GM13977 (cell line): ENCODE results near the gene PTPRQ.

Experiments
- DNase-seq: peaks from one replicate; pipeline ENCODE4 v3.0.0; 2012; ENCODE audit warnings: low spot score
- CTCF ChIP-seq: IDR thresholded peaks from 2 replicates; pipeline ENCODE4 v1.5.1; 2012; ENCODE audit warnings: mild to moderate bottlenecking, control low read depth; ENCODE audit not compliant: insufficient read depth; ENCODE audit errors: extremely low read depth, missing control alignments
- in situ Hi-C: fragments of 300-500 bp; cut with MboI; formaldehyde crosslinking; loops from one replicate; pipeline ENCODE4 v1.12.0; 2022; ENCODE audit warnings: low sequenced_read_pairs, low pct_unique_long_range_greater_than_20kb, mixed read lengths, inconsistent platforms; ENCODE audit not compliant: unreplicated experiment

Gene PTPRQ

GRCh38 chr12:80681786-80682185 lies 237.8 kb downstream of the PTPRQ start:
- in situ Hi-C loops, result no loop called here
- DNase-seq, result no peak
- TF ChIP-seq CTCF, result no peak

- no peak for TF ChIP-seq CTCF
- DNase-seq, result no peak
- in situ Hi-C loops, result no loop called here
Observed at GRCh38 chr12:80684077-80684495, 240.1 kb downstream of the PTPRQ start.

- TF ChIP-seq CTCF, result no peak
- no peak for DNase-seq
- in situ Hi-C loops, result no loop called here
Observed at GRCh38 chr12:80690090-80690489, 246.1 kb downstream of the PTPRQ start.

GRCh38 chr12:80690513-80690912 lies 246.5 kb downstream of the PTPRQ start:
- TF ChIP-seq CTCF, result no peak
- in situ Hi-C loops, result no loop called here
- DNase-seq, result no peak

- in situ Hi-C loops, result no loop called here
Observed at GRCh38 chr12:80692114-80692513, 248.1 kb downstream of the PTPRQ start.

GRCh38 chr12:80697270-80697887 lies 253.3 kb downstream of the PTPRQ start:
- DNase-seq, result no peak
- in situ Hi-C loops, result no loop called here
- TF ChIP-seq CTCF, result no peak

More at GRCh38 chr12:80692114-80692513, 248.1 kb downstream of the PTPRQ start:
- TF ChIP-seq CTCF, result no peak
- DNase-seq, result no peak

GRCh38 chr12:80698256-80698655 lies 254.2 kb downstream of the PTPRQ start:
- TF ChIP-seq CTCF, result no peak
- in situ Hi-C loops, result no loop called here
- DNase-seq, result no peak
